RCC 7860 (cell line): ENCODE results near the gene PTPN18.
"Not testable (repeated sequence)": the region's sequence is repeated elsewhere in the genome, so short reads cannot be mapped to it uniquely, and the experiment has no call there.

ENCODE experiments used
- DNase-seq: peaks from one replicate; pipeline ENCODE4 v3.0.0-alpha.2; 2015; ENCODE audit warnings: low spot score
- FAIRE-seq: peaks from 2 replicates; lab custom pipeline; 2012; peaks lifted over from hg19 to GRCh38; lab: Jason Lieb, UNC

PTPN18 gene

DNA sequence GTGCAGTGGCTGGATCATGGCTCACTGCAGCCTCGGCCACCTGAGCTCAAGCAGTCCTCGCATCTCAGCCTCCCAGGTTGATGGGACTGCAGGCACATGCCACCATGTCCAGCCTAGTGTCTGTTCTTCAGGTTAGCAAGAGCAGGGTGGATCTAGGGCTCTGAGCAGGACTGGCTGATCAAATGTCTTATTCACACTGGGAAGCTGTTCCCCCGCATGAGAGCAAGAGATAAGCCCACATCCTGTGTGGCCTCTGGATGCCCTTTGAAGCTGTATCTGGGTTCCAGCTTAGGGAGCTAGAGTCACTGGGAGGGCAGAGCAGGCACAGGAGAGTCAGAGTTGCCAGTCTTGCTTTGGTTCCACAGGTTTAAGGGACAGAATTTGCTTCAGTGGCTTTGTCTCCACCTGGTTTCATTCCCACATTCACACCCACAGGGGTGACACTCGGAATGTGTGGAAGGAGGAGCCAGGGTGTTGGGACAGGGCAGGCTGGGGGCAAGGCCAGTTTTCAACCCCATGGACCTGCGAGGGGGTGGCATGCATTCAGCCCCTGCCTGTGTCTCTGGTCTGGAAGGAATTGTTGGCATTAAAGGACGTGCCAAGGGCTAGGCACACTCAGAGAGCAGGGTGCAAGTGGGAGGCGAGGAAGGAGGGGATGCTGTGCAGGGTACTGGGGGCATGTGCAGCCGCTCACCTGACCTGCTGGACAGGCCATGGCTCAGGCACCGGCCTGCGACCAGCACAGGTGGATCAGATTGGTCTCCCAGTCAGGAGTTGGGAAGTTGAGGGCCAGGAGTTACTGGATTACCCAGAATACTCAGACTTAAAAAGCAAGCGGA is 24.5 kb downstream of the PTPN18 start:
- DNase-seq, result peak; percentile 8

DNA sequence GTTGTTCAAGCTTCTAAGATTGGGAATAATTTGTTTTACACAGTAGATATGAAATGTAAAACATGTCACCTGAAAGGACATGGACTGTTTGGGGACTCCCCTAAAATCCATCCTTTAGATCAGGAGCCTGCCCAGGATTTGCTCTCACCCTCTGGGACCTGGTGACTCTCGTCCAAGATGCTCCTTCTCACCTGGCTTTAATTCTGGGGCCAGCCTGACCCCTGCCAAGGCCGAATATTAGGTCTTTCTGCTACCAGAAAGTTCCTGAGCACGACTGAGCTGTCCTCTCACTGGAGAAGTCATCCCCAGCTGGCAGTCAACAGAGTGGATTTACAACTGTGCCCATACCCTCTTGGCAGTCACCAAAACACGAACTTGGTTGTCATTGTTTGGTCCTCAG is 25.3 kb downstream of the PTPN18 start:
- no peak for FAIRE-seq
- no peak for DNase-seq

More for the DNA sequence above, 24.5 kb downstream of the PTPN18 start:
- FAIRE-seq, result no peak

DNA sequence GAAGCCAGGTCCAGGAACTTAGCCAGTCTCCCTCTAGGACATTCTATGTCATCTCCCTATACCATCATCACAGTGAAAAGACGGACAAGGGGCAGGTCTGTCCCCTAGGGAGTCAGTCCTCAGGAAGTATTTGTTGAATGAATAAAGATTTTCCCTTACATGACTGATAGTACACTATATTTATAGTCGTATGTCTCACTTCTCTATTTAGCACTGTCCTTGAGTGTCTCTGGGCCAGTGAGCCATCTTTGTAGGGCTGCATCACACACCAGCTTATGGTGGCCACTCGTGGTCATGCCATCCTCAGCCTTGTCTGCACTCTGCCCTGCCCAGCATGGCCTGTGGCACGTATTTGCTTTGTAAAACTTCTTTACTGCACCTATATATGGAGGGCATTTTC is 25.8 kb downstream of the PTPN18 start:
- FAIRE-seq, result no peak
- no peak for DNase-seq

DNA sequence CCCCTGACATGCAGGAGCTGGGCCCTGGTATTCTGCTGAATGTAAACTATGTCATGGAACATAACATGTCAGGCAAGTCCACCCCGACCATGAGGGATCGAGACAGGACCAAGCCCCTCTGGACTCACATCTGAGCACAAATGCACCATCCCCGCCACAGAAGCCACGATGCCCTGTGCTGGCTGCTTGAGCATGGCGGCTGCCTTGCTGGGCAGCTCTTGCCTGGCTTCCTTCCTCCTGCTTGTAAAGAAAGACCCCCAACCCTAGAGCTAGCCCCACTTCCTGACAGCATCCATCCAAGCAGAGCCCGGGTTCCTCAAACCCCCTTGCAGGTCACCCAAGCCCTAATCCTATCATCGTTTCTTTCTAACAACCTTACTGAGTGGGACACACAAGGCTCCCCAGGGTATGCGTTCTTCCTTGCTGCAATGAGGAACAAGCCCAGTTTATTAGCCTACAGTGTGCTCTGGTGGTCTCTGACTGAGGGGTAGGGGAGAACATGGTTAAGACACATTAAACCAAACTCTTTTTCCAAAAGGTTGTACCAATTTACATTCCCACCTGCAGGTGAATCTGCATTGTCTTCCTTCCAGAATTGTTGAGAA is 26.6 kb downstream of the PTPN18 start:
- DNase-seq (no peak), FAIRE-seq (no peak)

DNA sequence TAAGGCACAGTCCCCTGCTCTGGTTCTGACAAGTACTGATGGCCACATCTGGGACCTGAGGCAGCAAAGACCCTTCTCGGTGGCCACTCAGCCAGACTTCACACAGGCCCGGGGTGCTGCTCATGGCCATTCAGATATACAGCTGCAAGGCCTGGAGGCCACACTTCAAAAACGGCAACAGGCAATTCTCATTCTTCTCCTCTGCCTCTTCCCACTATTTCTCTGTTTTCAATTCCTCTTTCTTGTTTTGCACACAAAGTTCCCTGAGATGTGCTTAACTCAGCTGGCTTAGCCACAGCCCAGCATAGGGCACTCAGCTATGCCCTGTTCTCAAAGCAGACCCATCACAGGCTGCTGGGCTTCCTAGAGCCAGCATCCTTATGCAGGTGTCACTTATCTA is 29.9 kb downstream of the PTPN18 start:
- DNase-seq (no peak), FAIRE-seq (no peak)

DNA sequence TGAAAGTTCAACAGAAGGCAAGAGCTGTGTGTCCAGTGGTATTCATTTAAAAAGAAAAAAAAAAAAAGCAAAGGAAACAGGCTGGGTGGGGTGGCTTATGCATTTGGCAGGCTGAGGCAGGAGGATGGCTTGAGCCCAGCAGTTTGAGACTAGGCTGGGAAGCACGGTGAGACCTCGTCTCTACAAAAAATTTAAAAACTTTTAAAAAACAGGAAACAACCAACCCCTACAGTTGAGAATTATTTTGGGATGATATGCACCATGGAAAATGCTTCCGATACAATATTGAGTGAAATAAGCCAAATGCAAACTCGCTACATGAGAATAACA is 31.2 kb downstream of the PTPN18 start:
- no peak for FAIRE-seq

DNA sequence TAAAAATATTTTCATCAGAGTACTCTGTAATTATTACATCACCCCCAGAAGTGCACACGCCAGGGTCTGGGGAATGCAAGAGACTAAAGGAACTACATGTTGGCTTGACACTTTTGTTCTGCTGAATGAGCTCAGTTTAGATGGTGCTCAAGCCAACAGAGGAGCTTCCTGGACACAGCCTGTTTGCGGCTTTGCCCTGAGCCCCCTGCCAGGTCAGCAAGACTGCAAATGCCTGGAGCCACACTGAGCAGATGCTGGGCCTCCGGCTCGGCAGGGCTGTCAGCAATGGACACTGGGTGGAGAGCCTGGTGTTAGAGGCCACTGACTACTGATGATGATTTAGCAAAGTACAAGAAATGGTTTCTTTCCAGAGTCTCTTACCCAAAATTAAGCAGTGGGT is 31.9 kb downstream of the PTPN18 start:
- FAIRE-seq, result no peak
- DNase-seq, result no peak

More for the DNA sequence above, 31.2 kb downstream of the PTPN18 start:
- no peak for DNase-seq

DNA sequence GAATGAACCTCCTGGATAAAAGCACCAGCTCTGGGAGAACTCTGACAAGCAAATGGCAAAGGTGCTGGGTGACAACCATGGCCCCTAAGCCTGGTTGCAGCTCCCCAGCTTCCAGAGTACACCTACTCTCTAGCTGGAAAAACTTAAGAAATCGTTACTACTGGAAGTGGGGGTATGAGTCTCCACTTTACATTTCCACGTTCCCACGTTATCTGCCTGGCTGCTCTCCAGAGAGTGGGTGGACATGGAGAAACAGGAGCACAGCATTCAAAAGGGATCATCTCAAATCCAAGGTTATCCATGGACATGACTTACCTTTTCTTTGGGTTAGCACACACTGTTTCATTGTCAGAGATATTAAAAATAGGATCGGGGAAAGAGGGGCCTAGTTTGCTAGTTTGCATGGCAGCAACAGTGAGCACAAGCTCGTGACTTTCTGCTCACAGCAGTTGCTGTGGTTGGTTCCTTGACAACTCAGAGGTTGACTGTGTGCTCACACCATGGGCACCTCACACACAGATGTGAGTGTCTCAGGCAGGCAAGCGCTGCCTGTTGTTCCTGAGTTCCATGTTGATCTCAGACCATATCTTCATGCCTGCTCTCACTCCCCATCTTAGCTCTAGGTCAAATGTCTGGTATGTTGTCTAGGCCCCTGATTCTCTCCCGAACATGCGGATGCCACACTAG is 32.5 kb downstream of the PTPN18 start:
- no peak for FAIRE-seq
- no peak for DNase-seq

DNA sequence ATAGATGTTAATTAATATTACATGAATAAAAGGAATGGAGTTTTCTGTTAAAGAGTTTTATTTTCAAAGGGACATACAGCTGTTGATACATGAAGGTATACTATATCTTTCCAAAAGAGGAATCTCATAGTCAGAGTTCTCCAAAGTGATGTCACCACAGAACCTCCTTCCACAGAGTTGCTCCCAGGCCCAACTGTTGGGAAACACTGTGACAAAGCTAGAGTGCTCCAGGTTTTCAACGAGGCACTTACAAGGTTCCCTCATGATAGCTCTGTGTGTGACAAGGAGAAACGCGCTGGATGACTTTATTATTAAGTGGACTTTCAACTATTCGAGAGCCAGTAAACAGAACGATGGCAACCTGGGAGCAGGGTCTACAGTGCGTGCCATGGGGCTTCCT is 33.5 kb downstream of the PTPN18 start:
- FAIRE-seq, result no peak
- no peak for DNase-seq

DNA sequence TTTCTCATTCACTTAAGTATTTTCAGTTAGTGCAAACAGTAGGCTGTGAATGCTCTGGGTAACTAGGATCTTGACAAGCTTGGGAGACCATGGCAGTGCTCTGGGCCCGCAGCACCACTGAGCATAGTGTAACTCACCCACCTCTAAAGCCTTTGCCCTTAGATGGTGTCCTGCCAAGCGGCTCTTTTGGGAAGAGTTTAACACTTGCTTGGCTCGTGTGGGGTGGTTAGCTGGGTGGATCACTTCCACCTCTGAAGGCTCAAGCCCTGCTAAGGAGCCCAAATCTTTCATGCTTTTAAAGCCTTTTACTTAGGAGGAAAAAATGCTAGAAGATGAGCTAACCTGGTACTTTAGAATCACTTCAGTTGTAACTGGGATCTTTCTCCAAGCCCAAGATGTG is 33.9 kb downstream of the PTPN18 start:
- no peak for FAIRE-seq
- no peak for DNase-seq

DNA sequence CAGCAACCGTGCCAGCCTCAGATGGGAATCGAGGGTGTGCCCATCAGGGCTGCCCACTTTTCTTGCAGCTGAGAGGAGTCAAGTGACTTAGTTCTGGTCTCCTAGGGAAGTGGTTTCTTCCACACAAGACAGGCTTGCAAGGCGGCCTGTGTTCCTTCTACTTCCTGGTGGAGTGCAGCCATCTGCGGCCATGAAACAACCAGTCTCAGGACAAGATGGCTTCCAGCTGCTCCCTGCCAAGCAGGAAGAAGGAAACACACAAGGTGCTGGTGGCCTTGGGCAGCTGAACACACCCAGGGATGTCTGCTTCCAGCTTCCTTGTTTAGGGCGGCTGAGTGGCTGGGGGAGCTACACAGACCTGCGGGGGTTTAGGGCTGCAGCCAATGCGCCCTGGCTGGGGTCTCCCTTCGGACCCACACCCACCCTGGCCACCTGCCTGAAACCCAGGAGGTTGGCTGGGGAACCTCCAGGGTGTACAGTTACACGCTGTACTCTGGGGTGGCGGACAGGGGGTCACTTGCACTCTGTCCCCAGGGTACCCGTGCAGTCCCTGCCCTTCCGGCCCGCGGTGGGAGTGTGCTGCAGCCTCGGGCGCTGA is 34.7 kb downstream of the PTPN18 start:
- FAIRE-seq (no peak), DNase-seq (no peak)

DNA sequence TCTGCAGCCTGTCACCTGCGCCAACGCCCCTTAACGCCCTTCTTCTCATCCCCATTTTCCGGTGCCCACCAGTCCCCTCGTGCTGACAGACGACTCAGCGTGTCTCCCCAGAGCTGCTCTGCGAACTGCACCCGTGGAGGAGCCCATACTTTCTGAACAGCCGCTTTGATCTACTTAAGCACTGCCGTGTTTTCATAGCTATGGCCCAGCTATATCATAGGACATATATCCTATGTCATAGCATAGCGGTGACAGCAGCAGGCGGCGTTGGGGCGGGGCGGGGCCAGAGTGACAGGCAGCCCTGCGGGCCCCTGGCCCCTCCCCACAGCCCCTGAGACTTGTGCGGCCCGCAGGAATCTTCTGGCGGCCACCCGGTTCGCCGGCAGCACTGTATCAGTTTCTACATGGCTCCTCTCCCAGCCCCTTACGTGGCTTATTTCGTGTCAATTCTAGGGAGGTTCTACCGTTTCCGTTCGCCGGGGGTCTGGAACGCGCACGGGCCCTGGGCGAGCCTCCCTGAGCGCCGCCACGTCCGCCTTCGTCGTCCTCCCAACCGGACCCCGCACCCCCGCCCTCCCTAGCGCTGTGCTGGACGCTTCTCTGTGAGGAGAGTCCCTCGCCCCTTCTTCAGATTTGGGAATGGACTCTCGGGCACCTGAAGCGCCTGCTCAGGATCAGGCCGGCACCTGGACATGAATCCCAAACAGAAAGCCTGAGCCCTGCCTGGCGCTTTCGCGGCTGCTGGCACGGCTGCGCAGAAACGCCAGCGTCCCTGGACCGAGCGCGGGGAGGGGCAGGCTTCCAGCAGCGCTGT is 35.4 kb downstream of the PTPN18 start:
- DNase-seq (peak; percentile 7), FAIRE-seq (no peak)

DNA sequence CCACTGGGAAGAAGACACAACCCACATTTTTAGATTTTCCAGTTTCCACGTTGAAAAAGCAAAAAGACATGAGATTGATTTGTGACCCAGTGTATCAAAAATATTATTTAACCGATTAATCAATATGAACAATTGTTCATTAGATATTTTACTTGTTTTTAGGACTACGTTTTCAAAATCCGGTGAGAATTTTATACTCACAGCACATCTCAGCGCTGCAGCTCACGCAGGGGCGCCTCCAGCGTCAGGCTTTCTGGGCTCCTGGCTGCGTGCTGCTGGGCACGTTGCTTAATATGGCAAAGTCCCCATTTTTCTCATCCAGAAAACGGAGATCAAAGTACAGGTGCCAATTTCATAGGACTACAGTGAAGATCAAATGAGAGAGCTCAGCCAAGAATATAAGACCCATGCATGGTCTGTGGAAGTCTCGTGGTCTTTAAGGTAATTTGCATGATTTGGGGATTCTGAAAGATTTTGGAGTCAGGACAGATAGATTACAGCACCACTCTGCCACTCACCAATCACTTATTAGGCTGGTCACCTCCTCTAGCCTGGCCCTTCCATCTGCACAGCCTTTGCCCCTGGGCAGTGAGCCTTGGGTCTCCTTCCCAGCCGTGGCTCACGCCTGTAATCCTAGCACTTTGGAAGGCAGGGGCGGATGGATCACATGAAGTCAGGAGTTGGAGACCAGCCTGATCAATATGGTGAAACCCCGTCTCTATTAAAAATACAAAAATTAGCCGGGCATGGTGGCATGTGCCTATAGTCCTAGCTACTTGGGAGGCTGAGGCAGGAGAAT is 36.2 kb downstream of the PTPN18 start:
- DNase-seq, result no peak

DNA sequence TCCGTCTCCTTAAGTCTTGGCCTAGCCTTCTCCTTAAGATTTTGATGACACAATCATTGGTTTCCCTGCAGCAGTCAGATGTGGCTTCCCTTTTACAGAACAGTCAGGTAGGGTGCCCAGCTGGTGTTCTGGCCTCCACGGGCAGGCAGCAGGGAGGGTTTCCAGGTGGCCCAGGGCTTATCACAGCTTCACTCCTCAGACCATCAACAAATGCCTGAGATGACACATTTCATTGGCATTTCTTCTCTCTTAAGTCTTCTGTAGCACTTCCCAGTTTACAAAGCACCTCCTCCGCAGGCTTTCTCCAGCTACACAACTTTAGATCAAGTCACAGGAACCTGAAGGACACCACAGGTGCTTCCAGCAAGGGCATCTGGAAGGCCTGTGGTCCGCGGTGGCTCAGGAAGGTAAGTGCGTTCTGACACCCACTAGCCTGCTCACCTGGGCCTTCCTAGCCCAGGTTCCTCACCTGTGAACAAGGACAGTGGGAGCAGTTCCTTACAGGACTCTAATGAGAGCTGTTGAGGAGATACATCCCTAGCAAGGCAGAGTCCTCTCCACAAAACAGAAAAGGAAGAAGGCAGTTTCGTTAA is 37.6 kb downstream of the PTPN18 start:
- peak; percentile 34 for DNase-seq
- no peak for FAIRE-seq

More for the DNA sequence above, 36.2 kb downstream of the PTPN18 start:
- no peak for FAIRE-seq

DNA sequence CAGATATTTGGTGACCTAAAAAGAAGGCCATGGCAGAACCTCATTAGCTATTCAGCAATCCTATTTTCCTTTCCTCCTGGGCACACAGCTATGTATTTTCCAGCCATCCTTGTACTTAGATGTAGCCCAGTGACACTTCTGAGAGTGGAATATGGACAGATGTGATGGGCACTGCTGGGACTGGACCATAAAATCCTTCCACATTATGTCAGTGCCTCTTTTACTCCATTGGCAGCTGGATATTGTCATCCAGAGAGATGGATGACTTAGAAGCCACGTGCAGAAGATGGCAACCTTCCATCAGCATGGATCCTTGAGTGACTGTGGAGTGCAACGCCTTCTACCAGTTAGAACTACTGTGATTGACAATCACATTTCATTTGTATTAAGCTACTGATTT is 50.4 kb downstream of the PTPN18 start:
- FAIRE-seq, DNase-seq: not testable (repeated sequence)

DNA sequence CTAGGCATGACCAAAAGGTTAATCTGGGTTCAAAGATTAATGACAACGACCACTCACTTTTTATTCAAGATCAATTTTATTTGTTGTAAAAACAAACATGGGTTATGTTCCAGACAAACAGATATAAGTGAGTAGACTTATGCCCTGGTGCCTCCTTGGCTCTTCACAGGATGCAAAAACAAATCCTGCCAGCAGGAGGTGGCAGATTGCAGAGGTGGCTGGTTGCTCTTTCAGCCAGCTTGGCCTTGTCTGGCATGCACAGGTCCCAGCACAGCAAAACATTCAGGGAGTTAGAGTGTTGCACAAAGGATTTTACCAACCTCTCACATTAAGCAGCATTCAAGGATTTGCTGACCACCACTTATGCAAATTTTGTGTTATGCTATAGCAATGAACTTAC is 60.8 kb downstream of the PTPN18 start:
- DNase-seq, FAIRE-seq: not testable (repeated sequence)

DNA sequence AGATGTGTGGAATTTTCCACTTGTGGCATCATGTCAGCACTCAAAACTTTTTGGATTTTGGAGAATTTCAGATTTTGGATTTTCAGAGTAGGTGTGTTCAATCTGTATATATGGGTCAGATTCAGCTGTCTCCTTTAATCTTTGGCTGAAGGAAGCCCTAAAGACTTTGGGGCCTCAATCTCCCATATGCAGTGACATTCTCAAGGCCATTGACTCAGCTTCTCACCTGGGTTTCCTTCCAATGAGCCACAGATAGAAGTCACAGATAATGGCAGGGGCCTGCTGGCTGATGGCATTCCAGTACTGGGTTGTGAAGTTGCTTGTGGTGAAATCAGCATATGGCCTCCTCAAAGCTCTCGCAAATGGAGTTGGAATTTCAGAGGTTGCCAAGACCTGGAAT is 63.0 kb downstream of the PTPN18 start:
- DNase-seq, FAIRE-seq: not testable (repeated sequence)
